ENCODE results near the gene ATF6. TPM values are rescaled to one million over a fixed set of nuclear protein-coding genes. Genes with fewer than 3 reads are reported as not detected.

Gene ATF6
- total and polyA plus RNA-seq, 2 donors (not counting 3 experiments of a cell fraction or from before 2014, with no cell fraction given): 24.9 to 40.3 TPM

DNA sequence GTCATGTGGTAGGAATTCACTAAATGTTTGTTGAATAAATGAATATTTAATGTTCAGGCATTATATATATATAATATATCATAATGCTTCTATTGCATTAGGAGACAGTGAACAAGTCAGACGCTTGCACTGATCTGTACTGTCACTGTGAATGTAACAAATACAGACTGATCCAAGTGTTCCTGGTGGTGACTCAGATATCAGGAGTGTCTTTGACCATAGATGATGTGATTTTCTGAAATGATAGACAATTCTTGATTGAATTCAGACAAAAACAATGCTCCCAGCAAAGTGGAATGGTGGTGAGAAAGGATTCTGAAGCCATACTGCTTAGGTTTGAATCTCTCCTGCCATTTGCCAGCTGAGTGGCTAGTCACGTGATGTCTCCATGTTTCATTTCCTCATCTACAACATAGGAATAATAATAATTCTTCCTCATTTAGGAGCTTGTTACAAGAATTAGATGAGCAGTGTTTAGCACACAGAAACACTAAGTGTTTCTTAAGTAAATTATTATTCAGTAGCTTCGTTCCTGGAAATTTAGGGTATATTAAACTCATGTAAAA lies 186.6 kb downstream of the ATF6 start:
- dilution Hi-C loops (cut with MboI; ENCODE audit: extremely low pct_ligation_motif_present, low sequenced_read_pairs) (no loop called here), intact Hi-C loops (cut with micrococcal nuclease) (no loop called here)
- Histone ChIP-seq H3K79me2 (ENCODE audit: control insufficient read depth, insufficient read depth, low read length) (no peaks in the 10 kb centered on the region), H3K4me1 (ENCODE audit: control insufficient read depth, extremely low read depth, insufficient read depth, low read length) (no peaks in the 10 kb centered on the region), H4K20me1 (replicated peaks; ENCODE audit: control insufficient read depth, extremely low read depth, insufficient read depth, low read length) (no peaks in the 10 kb centered on the region), H3K4me3 (replicated peaks in 1 of 3; ENCODE audit: insufficient read depth in 1 of 3, low read depth in 1 of 3, low read length in 3 of 3) (no peak overlapping the region), H3K9ac (replicated peaks; ENCODE audit: extremely low read depth, insufficient read depth, low read length) (no peak overlapping the region), H3K9me1 (replicated peaks; ENCODE audit: control insufficient read depth, extremely low read depth, insufficient read depth, low read length) (no peaks in the 10 kb centered on the region), H3K4me2 (ENCODE audit: insufficient read depth, low read length) (no peak overlapping the region), H3K9me3 (replicated peaks; ENCODE audit: control insufficient read depth, insufficient read depth, low read length) (no peaks in the 10 kb centered on the region), H3K27ac (ENCODE audit: insufficient read depth, low read depth, low read length) (no peak overlapping the region), H3K27me3 (ENCODE audit: control insufficient read depth in 2 of 2, insufficient read depth in 2 of 2, low read length in 2 of 2) (no peaks in the 10 kb centered on the region), H2AFZ (ENCODE audit: low read depth, low read length) (no peak overlapping the region), H3K36me3 (ENCODE audit: control insufficient read depth in 2 of 2, extremely low read depth in 1 of 2, insufficient read depth in 2 of 2, low read length in 2 of 2) (no peaks in the 10 kb centered on the region)
- BruUV-seq (replicated peaks): no TSS peak
- POLR2A ChIA-PET: no interaction called here
- TF ChIP-seq POLR2A (IDR thresholded peaks at IDR 0.05; ENCODE audit: low read depth, low read length) (no peak), POLR2AphosphoS5 (IDR thresholded peaks at IDR 0.05; ENCODE audit: insufficient read depth, low read depth, low read length) (no peak), GATA2 (IDR thresholded peaks at IDR 0.05; ENCODE audit: insufficient read depth, insufficient read length, low read depth, low read length) (no peak), MYC (IDR thresholded peaks at IDR 0.05; ENCODE audit: low read depth, low read length) (no peak), FOS (IDR thresholded peaks at IDR 0.05; ENCODE audit: borderline replicate concordance, insufficient read depth, low read length) (no peak), JUN (IDR thresholded peaks at IDR 0.05; ENCODE audit: borderline replicate concordance, insufficient read depth, insufficient read length, low read depth) (no peak), EZH2 (IDR thresholded peaks at IDR 0.05; ENCODE audit: borderline replicate concordance, low read depth, low read length, severe bottlenecking) (no peak)
- TF ChIP-seq, protein P1, sequence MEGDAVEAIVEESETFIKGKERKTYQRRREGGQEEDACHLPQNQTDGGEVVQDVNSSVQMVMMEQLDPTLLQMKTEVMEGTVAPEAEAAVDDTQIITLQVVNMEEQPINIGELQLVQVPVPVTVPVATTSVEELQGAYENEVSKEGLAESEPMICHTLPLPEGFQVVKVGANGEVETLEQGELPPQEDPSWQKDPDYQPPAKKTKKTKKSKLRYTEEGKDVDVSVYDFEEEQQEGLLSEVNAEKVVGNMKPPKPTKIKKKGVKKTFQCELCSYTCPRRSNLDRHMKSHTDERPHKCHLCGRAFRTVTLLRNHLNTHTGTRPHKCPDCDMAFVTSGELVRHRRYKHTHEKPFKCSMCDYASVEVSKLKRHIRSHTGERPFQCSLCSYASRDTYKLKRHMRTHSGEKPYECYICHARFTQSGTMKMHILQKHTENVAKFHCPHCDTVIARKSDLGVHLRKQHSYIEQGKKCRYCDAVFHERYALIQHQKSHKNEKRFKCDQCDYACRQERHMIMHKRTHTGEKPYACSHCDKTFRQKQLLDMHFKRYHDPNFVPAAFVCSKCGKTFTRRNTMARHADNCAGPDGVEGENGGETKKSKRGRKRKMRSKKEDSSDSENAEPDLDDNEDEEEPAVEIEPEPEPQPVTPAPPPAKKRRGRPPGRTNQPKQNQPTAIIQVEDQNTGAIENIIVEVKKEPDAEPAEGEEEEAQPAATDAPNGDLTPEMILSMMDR (IDR thresholded peaks at IDR 0.05; ENCODE audit: extremely low read depth in 1 of 2, insufficient read depth in 1 of 2, low read depth in 1 of 2, low read length in 2 of 2): no peak
- TF ChIP-seq, protein P2, sequence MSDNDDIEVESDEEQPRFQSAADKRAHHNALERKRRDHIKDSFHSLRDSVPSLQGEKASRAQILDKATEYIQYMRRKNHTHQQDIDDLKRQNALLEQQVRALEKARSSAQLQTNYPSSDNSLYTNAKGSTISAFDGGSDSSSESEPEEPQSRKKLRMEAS (IDR thresholded peaks at IDR 0.05; ENCODE audit: insufficient read depth, insufficient read length): no peak
- FAIRE-seq (no peak), DNase-seq (ENCODE audit: low read depth, low spot score) (no peak)
- CTCF ChIA-PET: interaction anchor here (0.8 to 1.4 kb wide), 7 partner anchors 9 to 160 kb away, joined by 3 to 7 read pairs (median 4); partner anchors contain the start of gene OLFML2B

Measured in endothelial cell of umbilical vein (primary cell).